H1 (cell line): ENCODE results near the gene CSE1L.

Experiments used
- EZH2 ChIP-seq: fragments of 200-600 bp; sonication (generic); IDR thresholded peaks from 2 replicates; pipeline ENCODE4 v1.7.1; 2012; ENCODE audit warnings: low read depth, mild to moderate bottlenecking, moderate library complexity, low read length, inconsistent platforms; ENCODE audit not compliant: severe bottlenecking
- RNF2 ChIP-seq: fragments of 200-900, 300-1000 bp; sonication (generic); IDR thresholded peaks from 2 replicates; pipeline ENCODE4 v1.7.1; 2016; ENCODE audit warnings: borderline replicate concordance, low read depth, mild to moderate bottlenecking, antibody characterized with exemption, low read length; ENCODE audit not compliant: poor library complexity, severe bottlenecking; ENCODE audit errors: missing control alignments
- ZNF274 ChIP-seq: IDR thresholded peaks from 2 replicates; pipeline ENCODE4 v1.7.0; 2012; ENCODE audit warnings: low read length, borderline replicate concordance; ENCODE audit errors: extremely low read depth
- TF ChIP-seq, protein P1 (sequence below), 3 experiments: IDR thresholded peaks; 1 replicate in 2 of 3; 2 replicates in 1 of 3; pipeline versions ENCODE4 v1.5.1 to v1.6.1; 2011; ENCODE audit warnings: low read length in 3 of 3, mild to moderate bottlenecking in 3 of 3, inconsistent platforms in 2 of 3, low read depth in 1 of 3, moderate library complexity in 1 of 3; ENCODE audit not compliant: insufficient read depth in 1 of 3; ENCODE audit errors: control extremely low read depth in 1 of 3

DNA sequence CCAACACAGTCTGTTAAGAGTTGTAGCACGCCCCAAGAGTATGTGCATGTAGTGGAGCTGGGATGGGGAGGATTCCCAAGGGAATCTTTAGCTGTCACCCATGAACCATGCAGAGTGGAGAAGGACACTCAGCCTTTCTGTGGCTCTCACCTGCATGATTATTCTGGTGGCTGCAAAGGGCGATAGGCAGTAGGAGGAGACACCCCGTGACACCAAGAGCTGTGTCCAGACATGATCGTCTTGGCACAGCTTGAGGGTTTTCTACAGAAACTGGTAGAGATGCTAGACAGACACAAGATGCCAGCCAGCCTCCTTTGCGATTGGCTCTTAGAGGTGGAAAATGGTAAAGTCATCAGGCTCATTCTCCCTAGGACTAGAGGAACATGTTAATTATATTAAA, 3.1 kb upstream of the CSE1L start:
- no peak for TF ChIP-seq RNF2
- no peak for TF ChIP-seq EZH2
- TF ChIP-seq, protein P1, sequence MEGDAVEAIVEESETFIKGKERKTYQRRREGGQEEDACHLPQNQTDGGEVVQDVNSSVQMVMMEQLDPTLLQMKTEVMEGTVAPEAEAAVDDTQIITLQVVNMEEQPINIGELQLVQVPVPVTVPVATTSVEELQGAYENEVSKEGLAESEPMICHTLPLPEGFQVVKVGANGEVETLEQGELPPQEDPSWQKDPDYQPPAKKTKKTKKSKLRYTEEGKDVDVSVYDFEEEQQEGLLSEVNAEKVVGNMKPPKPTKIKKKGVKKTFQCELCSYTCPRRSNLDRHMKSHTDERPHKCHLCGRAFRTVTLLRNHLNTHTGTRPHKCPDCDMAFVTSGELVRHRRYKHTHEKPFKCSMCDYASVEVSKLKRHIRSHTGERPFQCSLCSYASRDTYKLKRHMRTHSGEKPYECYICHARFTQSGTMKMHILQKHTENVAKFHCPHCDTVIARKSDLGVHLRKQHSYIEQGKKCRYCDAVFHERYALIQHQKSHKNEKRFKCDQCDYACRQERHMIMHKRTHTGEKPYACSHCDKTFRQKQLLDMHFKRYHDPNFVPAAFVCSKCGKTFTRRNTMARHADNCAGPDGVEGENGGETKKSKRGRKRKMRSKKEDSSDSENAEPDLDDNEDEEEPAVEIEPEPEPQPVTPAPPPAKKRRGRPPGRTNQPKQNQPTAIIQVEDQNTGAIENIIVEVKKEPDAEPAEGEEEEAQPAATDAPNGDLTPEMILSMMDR (IDR thresholded peaks at IDR 0.05; ENCODE audit: control extremely low read depth in 1 of 3, insufficient read depth in 1 of 3, low read depth in 1 of 3, low read length in 3 of 3), result no peak
- TF ChIP-seq ZNF274, result no peak
